Measurements from ENCODE around the gene NUSAP1.
"Not testable (repeated sequence)": the region's sequence is repeated elsewhere in the genome, so short reads cannot be mapped to it uniquely, and the experiment has no call there.

NUSAP1 gene

DNA sequence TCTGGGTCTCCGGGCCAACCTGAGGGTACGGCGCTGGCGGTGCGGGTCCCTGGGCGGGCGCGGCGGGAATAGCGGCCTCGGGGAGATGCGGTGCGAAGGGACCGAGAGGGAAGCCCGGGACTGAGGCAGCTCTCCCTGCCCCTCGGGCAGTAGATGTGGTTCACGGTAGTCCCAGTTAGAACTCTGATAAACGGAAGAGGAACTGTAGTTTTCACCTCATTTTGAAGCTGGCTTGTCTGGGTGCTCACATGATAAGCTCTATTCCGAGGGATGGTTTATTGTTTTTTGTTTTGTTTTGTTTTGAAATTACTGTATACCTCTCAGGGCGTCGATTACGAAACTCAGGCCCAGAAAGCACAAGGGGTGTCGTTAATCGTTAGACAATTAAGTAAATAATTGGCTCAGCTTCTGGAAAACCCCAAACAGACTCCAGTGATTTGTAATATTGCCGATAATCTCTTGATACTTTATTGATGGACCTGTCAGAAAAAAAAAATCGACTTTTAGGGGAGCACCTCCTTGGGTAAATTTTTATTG, 413 bp downstream of the NUSAP1 start:
- DNase-seq (ENCODE audit: low read depth) = peak; percentile 44

DNA sequence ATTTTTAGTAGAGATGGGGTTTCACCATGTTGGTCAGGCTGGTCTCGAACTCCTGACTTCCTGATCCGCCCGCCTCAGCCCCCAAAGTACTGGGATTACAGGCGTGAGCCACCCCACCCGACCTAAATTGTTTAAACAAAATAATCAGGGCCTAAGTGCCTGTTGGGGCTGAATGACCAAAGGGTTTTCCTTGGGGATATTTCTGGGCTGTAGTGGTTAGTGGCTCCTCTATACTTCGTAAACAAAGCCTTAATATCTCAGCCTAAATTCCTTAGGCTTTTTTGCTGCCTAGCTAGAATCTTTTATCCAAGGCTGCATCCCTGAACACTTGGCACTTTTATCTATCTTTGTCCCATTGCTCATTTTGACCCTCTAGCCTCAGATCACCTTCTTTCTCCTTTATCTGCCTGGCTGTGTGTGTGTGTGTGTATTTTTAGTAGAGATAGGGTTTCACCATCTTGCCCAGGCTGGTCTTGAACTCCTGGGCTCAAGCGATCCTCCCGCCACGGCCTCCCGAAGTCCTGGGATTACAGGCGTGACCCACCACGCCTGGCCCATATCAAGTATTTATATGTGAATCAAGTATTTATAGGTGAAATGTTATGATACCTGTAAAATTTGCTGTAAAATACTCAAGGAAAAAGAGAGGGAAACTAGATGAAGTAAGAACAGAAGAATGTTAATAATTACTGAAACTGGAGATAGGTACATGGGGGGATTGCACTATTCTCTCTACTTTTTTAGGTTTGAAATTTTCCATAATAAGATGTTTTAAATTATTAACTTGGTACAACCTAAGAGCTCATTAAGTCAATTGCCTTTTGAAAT, 1.8 kb downstream of the NUSAP1 start:
- no peak for DNase-seq (ENCODE audit: low read depth)

DNA sequence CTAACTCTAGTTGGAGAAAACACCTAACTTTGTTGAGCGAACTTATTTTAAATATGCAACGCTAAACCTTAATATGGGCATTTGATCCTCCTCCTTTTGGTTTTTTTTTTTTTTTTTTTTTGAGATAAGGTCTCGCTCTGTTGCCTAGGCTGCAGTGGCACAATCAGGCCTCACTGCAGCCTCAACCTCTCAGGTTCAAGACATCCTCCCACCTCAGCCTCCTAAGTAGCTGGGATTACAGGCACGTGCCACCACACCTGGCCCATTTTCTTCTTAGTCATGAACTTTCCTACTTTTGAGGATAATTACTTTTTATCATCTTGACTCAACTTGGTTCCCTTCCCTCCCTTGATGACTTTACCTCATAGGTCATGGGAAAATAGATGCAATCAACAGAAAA, 3.9 kb downstream of the NUSAP1 start:
- DNase-seq (ENCODE audit: low read depth) = no peak

DNA sequence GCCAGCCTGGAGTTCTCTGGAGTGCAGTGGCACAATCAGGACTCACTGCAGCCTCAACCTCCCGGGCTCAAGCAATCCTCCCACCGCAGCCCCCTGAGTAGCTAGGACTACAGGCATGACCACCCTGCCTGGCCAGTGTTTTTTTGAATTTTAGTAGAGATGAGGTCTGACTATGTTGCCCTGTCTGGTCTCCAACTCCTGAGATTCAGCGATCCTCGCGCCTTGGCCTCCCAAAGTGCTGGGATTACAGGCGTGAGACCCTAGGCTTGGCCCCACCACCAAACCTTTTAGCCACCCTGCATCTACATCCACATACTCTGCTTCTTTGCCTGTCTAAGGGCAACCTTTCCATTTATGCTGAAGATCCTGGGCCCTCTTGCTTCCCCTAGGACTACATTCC, 4.4 kb downstream of the NUSAP1 start:
- no peak for DNase-seq (ENCODE audit: low read depth)

DNA sequence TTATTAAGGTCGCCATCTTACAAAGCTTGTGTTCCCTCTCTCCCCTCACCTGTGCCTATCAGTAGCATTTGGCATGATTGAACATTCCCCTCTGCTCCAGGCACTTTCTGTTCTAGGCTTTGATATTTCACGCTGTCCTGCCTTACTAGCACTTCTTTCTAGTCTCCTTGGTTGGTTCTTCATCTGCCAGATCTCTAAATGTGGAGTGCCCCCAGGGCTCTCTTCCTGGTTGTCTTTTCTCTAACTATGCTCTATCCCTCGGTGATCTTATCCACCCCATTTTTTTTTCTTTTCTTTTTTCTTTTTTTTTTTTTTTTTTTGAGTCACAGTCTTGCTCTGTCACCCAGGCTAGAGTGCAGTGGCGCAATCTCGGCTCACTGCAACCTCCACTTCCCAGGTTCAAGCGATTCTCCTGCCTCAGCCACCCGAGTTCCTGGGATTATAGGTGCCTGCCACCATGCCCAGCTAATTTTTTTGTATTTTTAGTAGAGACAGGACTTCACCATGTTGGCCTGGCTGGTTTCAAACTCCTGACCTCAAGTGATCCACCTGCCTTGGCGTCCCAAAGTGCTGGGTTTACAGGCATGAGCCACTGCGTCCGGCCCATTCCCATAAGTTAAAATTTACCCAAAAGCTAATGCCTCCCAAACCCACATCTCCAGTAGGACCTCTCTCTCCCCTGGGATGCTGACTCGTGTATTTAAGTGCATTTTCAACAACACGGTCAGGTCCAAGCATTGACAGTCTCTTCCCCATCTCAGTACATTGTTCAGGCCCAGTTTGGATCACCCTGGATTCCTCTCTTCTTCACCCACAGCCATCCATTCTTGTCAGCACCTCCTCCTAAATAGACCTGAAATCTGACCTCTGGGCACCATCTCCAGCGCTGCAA, 5.2 kb downstream of the NUSAP1 start:
- DNase-seq (ENCODE audit: low read depth) = no peak

DNA sequence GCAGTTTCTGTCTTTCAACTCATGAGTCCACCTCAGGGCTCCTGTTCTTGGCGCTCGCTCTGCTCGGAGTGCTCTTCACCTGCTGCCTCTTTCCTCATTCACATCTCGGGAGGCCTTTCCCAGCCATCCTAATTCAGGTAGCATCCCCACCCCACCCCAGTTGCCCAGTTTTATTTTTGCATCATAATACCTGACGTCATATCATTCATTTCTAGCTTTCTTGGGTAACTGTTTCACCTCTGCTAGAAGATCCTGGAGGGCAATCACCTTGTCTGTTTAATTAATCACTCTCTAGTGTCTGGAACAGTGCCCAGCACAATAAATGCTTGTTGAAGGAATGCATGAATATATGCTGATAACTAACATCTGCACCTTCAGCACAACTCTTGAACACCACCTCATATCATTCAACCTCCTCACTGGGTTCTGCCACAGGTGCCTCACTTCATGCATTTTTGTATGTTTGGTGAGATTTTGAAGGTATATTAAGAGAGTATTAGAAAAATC, 7.6 kb downstream of the NUSAP1 start:
- DNase-seq (ENCODE audit: low read depth) = no peak

DNA sequence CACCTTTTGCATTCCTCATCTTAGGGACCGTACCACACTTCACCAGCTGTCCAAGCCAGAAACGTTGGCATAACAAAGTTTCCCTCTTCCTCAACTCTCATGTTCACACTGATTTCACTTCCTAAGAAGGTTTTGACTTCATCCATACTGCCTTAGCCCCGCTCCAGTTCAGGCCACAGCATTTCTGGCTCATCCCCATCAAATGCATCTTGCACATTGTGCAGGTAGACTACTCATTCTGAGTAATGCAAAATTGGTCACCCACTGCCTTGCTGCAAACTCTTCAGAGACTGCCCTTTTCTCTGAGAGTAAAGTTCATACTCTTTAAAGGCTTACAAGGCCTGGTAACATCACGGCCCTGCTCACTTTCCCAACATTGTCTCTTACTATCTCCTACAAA, 8.8 kb downstream of the NUSAP1 start:
- no peak for DNase-seq (ENCODE audit: low read depth)

DNA sequence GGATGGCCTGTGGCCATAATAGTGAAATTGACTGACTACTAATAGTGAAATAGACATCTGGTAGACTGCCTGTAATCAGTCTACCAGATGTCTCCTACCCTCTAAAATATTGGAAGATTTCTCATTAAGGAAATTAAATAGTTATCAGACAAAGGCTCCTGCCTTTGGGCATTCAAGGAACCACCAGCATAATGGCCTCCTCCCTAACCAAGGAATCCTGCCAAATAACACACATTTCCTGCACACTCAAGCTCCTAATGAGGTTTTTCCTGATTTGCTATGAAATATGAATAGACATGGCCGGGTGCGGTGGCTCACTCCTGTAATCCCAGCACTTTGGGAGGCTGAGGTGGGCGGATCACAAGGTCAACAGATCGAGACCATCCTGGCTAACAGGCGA, 14.6 kb downstream of the NUSAP1 start:
- DNase-seq (ENCODE audit: low read depth) = no peak

DNA sequence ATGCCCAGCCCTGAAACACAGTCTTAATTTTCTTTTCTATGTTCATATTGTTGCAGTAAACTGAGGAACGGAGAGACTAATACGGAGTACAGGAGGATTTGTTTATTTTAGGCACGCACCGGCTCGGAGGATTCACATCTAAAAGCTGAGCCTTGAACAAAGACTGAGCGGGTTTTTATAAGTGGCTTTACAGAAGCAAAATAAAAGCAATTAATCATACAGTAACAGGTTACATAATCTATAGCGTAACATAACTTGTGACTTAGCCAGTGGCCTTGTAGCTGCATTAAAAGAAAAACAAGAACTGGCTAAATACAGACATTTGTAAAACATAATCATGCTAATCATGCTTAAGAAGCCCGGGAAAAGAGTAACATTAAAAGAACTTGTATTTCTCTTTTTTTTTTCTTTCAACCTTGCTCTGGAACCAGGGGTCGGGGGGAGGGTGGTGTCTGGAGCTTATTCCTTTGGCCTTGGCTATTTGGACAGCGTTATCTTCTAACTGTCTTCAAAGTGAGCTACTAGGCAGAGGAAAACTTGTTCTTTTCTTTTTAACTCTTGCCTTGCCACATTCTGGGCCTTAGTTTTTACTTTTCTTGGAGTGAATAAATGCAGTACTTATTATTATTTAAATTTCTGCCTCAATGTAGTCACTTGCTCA, 17.5 kb downstream of the NUSAP1 start:
- DNase-seq (ENCODE audit: low read depth) = no peak

DNA sequence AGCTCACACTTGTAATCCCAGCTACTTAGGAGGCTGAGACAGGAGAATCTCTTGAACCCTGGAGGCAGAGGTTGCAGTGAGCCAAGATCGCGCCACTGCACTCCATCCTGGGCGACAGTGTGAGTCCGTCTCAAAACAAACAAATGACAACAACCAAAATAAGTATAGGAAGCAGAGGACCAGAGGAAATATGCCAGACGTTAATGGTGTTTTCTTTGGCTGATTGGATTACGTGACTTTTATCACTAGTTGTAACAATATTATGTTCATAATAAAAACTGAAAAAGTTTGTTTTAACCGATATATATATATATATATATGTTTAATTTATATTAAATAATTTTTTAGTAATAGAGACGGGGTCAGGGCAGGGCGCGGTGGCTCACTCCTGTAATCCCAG, 21.7 kb downstream of the NUSAP1 start:
- DNase-seq (ENCODE audit: low read depth) = no peak

DNA sequence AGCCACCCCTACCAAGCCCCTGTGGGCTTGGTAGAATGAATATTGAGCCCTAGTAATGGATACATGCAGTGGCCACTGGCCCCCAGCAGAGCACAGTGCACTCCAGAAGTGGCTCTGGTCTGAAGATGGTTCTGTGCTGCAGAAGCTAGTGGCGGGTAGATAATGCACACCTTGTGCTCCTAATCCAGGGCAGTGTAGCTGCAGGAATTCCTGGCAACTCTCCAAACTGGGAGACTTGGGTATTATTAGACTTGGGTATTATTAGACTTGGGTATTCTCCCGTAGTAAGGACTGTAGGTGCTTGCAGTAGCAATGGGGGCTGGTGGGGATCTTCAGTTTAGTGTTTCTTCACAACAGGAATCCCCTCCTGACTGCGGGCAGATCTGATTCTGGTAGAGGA, 34.7 kb downstream of the NUSAP1 start:
- no peak for DNase-seq (ENCODE audit: low read depth)

DNA sequence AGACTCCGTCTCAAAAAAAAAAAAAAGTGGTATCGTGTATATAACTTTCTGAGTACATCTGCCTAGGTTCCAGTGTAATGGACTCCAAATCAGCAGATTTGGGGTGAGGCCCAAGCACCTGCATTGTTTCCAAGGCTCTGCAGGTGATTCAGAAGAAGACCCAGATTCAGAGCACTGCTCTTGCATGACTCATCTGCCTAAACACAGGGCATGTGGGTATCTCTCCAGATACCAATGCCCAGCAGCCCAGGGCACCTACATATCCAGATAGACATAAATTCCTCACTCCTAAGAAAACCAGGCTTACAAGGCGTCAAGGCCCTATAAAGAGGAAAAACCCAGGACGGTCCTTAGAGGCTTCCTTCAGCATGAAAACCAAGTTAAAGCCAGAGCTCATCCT, 45.3 kb downstream of the NUSAP1 start:
- no peak for DNase-seq (ENCODE audit: low read depth)

DNA sequence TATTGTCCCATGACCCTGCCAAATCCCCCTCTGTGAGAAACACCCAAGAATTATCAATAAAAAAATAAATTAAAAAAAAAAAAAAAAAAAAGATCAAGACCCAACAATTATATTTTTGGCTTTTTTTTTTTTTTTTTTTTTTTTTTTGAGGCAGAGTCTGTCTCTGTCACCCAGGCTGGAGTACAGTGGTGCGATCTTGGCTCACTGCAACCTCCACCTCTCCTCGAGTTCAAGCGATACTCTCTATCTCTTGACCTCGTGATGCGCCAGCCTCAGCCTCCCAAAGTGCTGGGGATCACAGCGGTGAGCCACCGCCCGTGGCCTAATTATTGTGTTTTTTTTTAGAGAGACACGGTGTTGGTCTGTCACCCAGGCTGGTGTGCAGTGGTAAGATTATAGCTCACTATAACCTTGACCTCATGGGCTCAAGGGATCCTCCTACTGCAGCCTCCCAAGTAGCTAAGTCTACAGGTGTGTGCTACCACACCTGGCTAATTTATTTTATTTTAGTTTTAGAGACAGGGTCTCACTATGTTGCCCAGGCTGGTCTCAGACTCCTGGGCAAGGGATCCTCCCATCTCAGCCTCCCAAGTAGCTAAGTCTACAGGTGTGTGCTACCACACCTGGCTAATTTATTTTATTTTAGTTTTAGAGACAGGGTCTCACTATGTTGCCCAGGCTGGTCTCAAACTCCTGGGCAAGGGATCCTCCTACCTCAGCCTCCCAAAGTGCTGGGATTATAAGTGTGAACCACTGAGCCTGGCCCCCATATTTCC, 51.5 kb downstream of the NUSAP1 start:
- DNase-seq (ENCODE audit: low read depth) = not testable (repeated sequence)

DNA sequence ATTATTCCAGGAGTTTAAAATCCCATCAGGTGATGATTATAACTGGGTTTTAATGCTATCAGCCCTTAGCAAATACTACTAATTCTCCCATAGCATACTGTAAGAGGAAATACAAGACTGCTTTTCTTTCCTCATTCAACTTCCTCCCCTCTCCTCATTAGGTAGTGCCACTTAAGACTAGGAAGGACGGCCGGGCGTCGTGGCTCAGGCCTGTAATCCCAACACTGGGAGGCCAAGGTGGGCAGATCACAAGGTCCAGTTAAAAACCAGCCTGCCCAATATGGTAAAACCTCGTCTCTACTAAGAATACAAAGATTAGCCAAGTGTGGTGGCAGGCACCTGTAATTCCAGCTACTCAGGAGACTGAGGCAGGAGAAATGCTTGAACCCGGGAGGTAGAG, 55.0 kb downstream of the NUSAP1 start:
- no peak for DNase-seq (ENCODE audit: low read depth)

DNA sequence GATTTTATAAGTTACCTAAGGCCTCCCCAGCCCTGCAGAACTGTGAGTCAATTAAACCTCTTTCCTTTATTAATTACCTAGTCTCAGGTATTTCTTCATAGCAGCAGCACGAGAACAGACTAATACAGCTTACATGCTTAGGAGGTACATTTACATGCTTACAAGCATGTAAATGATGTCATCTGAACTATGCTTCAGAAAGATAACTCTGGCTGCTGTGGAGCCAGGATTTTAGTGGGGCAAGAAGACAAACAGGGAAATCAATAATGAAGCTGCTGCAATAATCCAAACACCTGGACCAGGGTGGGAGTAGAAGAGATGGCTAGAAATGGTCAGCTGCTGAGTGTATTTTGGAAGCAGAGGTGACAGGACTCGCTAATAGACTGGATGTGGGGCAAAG, 60.0 kb downstream of the NUSAP1 start:
- no peak for DNase-seq (ENCODE audit: low read depth)

DNA sequence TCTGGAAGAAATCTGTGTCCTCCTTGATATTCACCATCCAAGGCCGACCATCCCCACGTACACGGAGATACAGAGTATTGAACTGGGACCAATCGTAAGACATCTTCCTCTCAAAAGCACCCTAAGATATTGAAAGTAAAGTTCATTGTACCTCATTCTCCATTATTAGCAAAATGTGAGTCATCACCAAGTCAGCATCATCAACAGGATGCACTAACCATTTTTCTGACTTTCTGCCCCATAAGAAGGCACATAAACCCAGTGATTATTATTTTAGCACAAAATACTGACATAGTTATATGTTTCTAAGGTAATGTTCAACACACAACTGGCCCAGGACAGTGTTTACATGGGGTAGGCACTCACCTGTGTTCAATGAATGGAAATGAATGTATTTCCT, 62.2 kb downstream of the NUSAP1 start:
- peak; percentile 23 for DNase-seq (ENCODE audit: low read depth)

DNA sequence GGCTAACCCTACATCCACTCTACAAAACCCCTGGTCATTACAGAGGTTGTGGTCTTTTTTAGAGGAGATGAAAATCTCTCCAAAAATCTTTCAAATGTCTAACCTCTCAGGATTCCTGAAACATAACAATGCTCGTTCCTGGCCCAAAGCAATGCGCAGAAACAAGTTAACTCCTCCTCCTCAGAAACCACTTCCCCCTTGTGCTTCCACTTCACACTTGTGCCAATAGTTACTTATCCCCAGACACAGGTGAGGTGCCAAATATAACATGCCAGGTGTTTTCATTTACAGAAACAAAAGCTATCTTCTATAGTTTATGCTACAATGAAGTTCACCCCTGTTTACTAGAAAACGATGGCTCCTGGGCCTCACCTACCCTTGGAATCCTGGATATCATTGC, 63.4 kb downstream of the NUSAP1 start:
- no peak for DNase-seq (ENCODE audit: low read depth)

DNA sequence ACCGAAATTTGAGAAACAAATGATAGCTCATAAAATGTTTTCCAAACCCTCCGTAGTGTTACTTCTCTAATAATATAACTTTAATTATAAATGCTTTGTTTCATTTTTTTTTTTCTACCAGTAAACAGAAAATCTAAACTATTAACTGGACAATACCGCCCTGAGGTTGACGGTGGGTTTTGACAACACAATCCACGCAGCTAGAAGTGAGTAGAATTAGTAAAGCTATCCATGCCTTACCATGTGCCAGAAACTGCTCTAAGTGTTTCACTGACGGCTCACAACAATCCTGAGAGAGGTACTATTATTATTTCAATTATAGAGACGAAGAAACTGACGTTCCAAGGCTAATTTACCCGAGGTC, 69.2 kb downstream of the NUSAP1 start:
- no peak for DNase-seq (ENCODE audit: low read depth)

DNA sequence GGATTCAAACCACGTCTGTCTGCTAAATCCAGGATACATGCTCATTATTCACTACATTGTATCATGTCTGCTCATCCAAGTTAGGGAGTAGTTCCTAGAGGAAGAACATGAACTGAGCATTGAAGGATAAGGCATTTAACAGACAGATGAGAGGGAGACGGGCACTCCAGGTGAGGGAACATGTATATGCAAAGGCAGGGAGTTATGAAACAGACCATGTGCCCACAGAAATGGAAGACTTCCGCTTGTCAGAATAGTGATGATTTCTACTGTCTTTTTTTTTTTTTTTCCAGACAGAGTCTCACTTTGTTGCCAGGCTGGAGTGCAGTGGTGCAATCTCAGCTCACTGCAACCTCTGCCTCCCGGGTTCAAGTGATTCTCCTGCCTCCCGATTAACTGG, 74.7 kb downstream of the NUSAP1 start:
- DNase-seq (ENCODE audit: low read depth) = no peak

DNA sequence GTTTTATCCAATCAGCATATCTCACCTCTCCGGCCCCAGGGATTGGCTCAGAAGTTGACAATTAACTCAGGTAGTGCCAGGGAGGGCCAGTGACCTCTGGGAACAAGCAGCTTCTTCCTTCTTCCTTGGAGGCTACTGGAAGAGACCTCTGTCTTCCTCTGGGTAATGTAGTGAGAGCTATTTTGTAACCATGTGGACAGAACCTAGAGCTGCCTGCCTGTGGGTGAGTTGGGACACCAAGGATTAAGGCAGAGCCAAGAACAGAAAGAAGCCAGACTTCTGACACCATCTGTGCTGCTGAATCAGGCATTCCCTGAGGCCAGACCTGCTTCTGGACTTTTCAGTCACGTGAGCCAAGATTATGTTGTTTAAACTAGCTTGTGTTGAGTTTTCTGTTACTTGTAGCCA, 75.6 kb downstream of the NUSAP1 start:
- peak; percentile 90 for DNase-seq (ENCODE audit: low read depth)

DNA sequence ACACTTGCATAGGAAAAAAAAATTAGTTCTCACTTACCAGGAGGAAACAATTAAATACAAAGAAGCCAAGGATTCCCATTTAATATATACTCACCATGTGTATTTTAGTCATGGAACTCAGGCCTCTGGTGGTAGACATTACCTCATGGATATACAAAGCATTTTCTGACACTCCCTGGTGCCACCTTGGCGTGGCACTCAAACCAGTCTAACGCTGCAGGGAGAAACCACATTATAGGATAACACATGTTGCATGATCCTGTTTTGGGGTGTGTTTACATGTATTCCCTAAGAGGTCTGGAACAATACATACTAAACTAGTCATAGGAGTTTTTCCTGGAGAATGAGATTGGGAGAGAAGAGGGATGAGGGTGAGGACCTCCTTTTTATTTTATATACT, 78.3 kb downstream of the NUSAP1 start:
- no peak for DNase-seq (ENCODE audit: low read depth)

DNA sequence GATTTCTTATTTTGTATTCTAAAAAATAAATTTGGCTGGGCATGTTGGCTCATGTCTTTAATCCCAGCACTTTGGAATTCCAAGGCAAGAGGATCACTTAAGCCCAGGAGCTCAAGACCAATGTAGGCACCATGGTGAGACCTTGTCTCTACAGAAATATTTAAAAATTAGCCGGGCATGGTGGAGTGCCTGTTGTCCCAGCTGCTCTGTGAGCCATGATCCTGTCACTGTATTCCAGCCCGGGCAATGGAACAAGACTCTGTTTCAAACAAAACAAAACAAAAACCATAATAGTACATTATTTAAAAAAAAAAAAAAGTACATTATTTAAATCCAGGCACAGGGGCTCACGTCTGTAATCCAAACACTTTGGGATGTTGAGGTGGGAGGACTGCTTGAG, 78.8 kb downstream of the NUSAP1 start:
- DNase-seq (ENCODE audit: low read depth) = no peak

All from iris pigment epithelial cell (primary cell).